Transverse colon (tissue), 4 donors: ENCODE measurements around the gene APEX2. TPM values are rescaled to one million over a fixed set of nuclear protein-coding genes. Genes with fewer than 3 reads are reported as not detected.

Experiments
- DNase-seq: peaks from one replicate; pipeline ENCODE4 v3.0.0-alpha.2; 2019
- H3K27ac ChIP-seq, 4 donors: fragments of 200-600 bp; sonication (generic); 2 replicates each; pipeline ENCODE4 v1.5.1; 2016 to 2018; ENCODE audit warnings: inconsistent platforms in 4 of 4
- H3K27me3 ChIP-seq: fragments of 200-600 bp; sonication (generic); 2 replicates; pipeline ENCODE4 v1.5.1; 2017; ENCODE audit warnings: inconsistent platforms
- H3K36me3 ChIP-seq, 4 donors: fragments of 200-600 bp; sonication (generic); 2 replicates each; pipeline ENCODE4 v1.5.1; 2017 to 2019; ENCODE audit warnings: inconsistent platforms in 4 of 4
- H3K4me1 ChIP-seq, 4 donors: fragments of 200-600 bp; sonication (generic); 2 replicates each; pipeline ENCODE4 v1.5.1; 2017 to 2020; ENCODE audit warnings: inconsistent platforms in 4 of 4
- H3K4me3 ChIP-seq, 4 donors: fragments of 200-600 bp; sonication (generic); 1 replicate in 1 of 4; 2 replicates in 3 of 4; pipeline versions ENCODE4 v1.5.1 to v1.6.1; 2017 to 2019; ENCODE audit warnings: inconsistent platforms in 4 of 4
- H3K9me3 ChIP-seq, 2 donors: fragments of 200-600 bp; sonication (generic); 2 replicates each; pipeline ENCODE4 v1.5.1; 2017 to 2019; ENCODE audit warnings: inconsistent platforms in 2 of 2
- CTCF ChIP-seq, 5 experiments: fragments of 200-600 bp in 3 of 5; fragments of 450-650 bp in 2 of 5; sonication (generic) in 3 of 5; IDR thresholded peaks; 1 replicate in 2 of 5; 2 replicates in 3 of 5; pipeline ENCODE4 v1.5.1; 2016 to 2017; ENCODE audit warnings: antibody characterized with exemption in 5 of 5, inconsistent platforms in 3 of 5, mild to moderate bottlenecking in 2 of 5, moderate library complexity in 1 of 5
- EP300 ChIP-seq: sonication (generic); formaldehyde crosslinking; IDR thresholded peaks from one replicate; pipeline ENCODE4 v1.6.1; 2017; ENCODE audit warnings: antibody characterized with exemption, low read depth
- POLR2A ChIP-seq: fragments of 450-650 bp; IDR thresholded peaks from one replicate; pipeline ENCODE4 v1.6.1; 2016; ENCODE audit warnings: antibody characterized with exemption, mild to moderate bottlenecking, moderate library complexity
- POLR2AphosphoS5 ChIP-seq, 3 donors: sonication (generic); formaldehyde crosslinking; IDR thresholded peaks; one replicate each; pipeline ENCODE4 v1.6.1; 2016; ENCODE audit warnings: antibody characterized with exemption in 3 of 3
- WGBS, 2 donors: methylation state at CpG; one replicate each; pipeline ENCODE4 v1.1.5; 2018; ENCODE audit warnings: low coverage in 1 of 2; 5-methylcytosine and 5-hydroxymethylcytosine counted together
- in situ Hi-C, 4 donors: fragments of 200-750 bp; cut with MboI; loops; one replicate each; pipeline versions ENCODE4 v1.15.0 to v1.15.1; 2017; ENCODE audit warnings: low sequenced_read_pairs in 3 of 4, low pct_ligation_motif_present in 1 of 4, low pct_unique_long_range_greater_than_20kb in 1 of 4
- intact Hi-C: fragments of 100-400 bp; cut with DNase I; formaldehyde crosslinking; loops from one replicate; pipeline ENCODE4 v1.15.1; 2023; ENCODE audit warnings: low total_unique reads
- total RNA-seq, 4 donors: library from RNA; depleted of rRNA; stranded (reverse); fragments of >200 nt; gene quantifications; one replicate each; pipeline ENCODE4 v1.1.0, GENCODE V29; 2016

Gene APEX2, protein sequence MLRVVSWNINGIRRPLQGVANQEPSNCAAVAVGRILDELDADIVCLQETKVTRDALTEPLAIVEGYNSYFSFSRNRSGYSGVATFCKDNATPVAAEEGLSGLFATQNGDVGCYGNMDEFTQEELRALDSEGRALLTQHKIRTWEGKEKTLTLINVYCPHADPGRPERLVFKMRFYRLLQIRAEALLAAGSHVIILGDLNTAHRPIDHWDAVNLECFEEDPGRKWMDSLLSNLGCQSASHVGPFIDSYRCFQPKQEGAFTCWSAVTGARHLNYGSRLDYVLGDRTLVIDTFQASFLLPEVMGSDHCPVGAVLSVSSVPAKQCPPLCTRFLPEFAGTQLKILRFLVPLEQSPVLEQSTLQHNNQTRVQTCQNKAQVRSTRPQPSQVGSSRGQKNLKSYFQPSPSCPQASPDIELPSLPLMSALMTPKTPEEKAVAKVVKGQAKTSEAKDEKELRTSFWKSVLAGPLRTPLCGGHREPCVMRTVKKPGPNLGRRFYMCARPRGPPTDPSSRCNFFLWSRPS
- 10 to 100 TPM in 3 of 4 donors, 1 to 10 TPM in 1; 3.2 to 22.1 (median 14.3) TPM for total RNA-seq

DNA sequence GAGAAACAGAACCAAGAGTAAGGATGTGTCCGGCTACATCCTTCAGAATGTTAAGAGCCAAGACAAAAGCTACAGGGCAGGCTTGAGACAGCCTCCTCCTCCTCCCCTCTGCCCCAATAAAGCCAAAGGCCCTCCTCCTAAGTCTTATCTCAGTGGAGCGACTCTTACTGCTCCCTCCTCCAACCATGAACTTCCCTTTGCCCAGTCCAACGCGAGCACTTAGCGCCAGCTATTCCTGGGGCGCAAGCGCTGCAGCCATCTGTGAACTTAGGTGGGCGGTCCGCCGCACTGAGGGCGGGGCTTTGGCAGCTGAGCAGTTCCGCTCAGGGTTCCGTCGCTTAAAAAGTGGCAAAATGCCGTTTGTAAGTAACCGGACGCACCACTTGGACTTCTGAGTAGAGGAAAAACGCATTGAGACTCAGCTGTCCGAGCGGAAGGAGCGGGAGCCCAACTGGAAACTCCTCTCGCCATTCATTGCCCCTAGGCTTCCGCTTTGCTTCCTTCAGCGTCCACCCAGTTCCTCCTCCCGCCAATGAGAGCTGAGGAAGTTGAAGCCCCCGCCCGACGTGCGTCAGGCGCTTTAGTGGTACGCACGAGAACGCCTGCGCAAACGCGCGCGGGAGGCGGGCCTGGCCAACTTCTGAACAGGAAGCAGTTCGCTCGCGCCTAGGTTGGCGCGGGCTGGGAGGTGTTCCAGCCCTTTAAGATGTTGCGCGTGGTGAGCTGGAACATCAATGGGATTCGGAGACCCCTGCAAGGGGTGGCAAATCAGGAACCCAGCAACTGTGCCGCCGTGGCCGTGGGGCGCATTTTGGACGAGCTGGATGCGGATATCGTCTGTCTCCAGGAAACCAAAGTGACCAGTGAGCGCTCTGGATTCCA, at the start of gene APEX2:
Gene APEX2, plus strand, starts transcription at position 647 of the 882 bp plus-strand sequence. Its CDS starts 60 bp downstream, at position 707.
- in situ Hi-C loops = no loop called here

GRCh38 chrX:54950730-54951375, 49.3 kb upstream of the APEX2 start:
- Histone ChIP-seq H3K27ac (no peak overlapping the region), H3K36me3 (no peaks in the 10 kb centered on the region), H3K9me3 (no peaks in the 10 kb centered on the region), H3K4me3 (no peak overlapping the region), H3K4me1 (no peaks in the 10 kb centered on the region), H3K27me3 (no peaks in the 10 kb centered on the region)
- in situ Hi-C loops = no loop called here
- no peak for DNase-seq
- no peak for TF ChIP-seq CTCF (IDR thresholded peaks at IDR 0.05)
- no peak for TF ChIP-seq POLR2AphosphoS5 (IDR thresholded peaks at IDR 0.05)
- TF ChIP-seq POLR2A = no peak
- no peak for TF ChIP-seq EP300
- 76% methylated on average over 6 of the region's 8 CpGs; no CpG with 5 or more reads in 1 of the 2 donors for WGBS, 2 donors
- intact Hi-C loops = loop anchor here (5.0 kb wide), 1 partner anchor 466 kb away; no protein-coding TSS in a partner anchor

More for the DNA sequence above, at the start of gene APEX2:
- Histone ChIP-seq H3K27me3 (no peaks in the 10 kb centered on the region), H3K9me3 (no peaks in the 10 kb centered on the region), H3K4me3 (peak within 1 kb of the TSS; percentile 47 to 72 (median 64)), H3K36me3 (no peaks in the 10 kb centered on the region), H3K4me1 (peaks cover 0 to 14% (median 6%) of the 10 kb centered on the region in 4 donors), H3K27ac (peak within 1 kb of the TSS; percentile 82 to 93 (median 90))
- 57% methylated on average over 55 of the region's 55 CpGs; no CpG with 5 or more reads in 1 of the 2 donors for WGBS, 2 donors
- DNase-seq = peak; percentile 92
- TF ChIP-seq CTCF (IDR thresholded peaks at IDR 0.05) = no peak
- no peak for TF ChIP-seq EP300
- TF ChIP-seq POLR2A = peak; percentile 85
- TF ChIP-seq POLR2AphosphoS5 (IDR thresholded peaks at IDR 0.05) = peak; percentile 77 to 92 (median 85)
- intact Hi-C loops = no loop called here

DNA sequence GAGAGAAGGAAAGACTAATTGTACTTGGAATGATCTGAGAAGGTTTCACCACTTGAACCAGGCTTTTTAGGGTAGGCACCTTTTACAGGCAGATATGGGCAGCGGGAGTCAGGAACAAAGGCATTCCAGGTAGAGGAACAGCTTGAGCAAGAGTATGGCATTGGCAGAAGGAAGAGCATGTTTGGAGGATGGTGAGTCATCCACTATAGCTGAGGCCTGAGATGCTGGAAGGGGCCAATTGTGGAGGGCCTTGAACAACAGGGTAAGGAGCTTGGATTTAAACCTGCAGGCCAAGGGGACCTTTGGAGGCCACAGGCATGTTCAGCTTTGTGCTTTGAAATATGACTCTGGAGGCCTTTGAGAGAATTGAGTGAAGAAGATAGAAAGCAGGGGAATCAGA, 38.4 kb upstream of the APEX2 start:
- no peak for TF ChIP-seq CTCF (IDR thresholded peaks at IDR 0.05)
- Histone ChIP-seq H3K27me3 (no peaks in the 10 kb centered on the region), H3K36me3 (no peaks in the 10 kb centered on the region), H3K9me3 (no peaks in the 10 kb centered on the region), H3K4me1 (no peaks in the 10 kb centered on the region), H3K4me3 (no peak overlapping the region), H3K27ac (no peak overlapping the region)
- intact Hi-C loops = no loop called here
- 86% methylated on average over 1 of the region's 1 CpG; no CpG with 5 or more reads in 1 of the 2 donors for WGBS, 2 donors
- no peak for DNase-seq
- in situ Hi-C loops = no loop called here
